ENCODE results near the gene DSTN.

DSTN gene

DNA sequence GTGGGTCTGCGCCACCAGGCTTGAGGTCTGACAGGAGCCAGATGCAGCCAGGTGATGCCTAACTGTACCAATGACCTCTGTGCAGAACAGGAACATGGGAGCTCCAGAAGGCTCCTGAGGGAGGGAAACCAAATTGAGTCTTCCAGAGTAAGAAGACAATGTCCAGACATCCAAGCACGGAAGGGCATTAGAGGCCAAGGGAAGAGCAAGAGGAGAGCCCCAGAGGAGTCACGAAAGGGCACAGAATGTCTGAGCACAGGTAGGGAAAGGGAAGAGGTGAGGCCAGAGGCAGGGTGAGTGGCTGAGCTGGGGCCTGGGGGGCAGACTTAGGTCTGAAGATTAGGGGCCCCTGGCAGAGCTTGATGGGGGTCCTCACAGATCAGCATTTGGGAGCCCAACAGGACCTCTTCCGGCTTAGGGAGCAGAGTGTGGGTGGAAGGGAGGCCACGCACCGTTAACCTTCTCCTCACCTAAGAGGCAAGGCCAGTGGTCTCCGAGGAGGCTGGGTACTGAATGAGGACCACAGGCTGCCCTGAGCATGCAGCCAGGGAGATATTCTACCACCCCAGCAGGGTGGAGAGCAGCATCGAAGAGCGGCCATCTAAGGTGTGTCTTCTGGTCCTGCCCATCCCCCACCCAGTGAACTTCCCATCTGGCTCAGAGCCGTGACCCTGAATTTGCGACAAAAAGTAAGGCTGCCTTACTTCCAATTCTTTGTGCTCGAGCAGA is 70.4 kb downstream of the DSTN start:
- DNase-seq: no peak

DNA sequence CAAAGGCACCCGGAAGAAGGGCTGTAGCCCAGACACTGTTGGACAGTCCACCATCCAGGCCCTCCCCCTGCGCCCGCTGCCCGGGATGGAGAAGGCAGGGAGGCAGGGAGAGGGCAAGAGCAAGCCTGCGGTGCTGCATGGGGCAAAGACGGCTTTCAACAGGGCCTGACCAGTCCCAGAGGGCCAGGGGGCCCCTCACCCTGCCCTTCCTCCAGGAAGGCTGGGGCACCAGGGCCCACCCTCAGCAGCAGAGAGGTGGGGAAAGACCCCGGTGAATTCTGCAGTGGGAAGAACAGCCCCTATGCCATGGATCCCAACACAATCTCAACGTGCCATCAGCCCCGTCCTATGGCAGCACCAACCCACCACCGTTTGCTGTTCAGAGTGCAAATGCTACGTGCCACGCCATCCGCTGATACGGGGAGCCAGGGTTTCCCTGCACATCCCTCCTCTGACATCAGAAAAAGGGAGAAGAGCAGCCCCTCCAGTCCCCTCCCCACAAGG is 71.1 kb downstream of the DSTN start:
- no peak for DNase-seq

DNA sequence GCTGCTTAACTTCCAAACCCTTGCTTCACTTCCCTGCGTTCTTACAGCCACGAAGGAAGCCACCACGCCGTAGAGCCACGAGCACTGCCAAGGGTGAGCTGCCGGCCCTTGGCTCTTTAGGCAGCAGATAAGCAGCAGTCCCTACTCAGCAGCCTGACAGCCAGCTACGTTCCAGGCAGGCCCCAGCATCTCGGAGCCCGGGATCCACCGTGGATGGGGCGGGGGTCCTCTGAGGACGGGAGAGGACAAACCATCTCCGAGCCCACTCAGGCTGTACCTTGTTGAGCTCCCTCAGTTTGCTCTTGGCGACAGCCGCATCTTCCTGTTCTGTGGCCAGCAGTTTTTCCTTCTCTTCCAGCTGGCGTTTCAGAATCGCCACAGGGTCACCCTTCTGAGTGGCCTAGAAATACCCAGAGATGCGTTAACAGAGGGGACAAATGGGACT is 71.7 kb downstream of the DSTN start:
- DNase-seq: no peak

DNA sequence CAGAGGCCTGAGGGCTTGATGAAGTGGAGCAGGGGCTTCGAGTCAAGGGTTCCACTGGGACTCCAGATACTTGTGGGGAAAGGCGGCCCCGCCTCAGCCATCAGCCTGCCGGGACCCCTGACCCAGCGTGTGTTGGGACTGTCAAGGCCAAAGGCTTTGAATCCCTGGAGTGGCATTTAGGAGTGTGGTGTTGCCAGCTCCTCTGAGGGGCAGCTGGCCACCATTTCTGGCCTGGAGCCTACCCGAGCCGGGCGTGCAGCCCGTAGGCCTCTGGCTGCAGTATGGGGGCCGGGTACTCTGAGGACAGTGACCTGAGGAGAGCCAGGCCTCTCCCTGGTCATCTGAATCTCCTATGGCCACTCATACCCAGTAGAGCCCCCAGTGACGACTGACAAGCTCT is 72.1 kb downstream of the DSTN start:
- no peak for DNase-seq

DNA sequence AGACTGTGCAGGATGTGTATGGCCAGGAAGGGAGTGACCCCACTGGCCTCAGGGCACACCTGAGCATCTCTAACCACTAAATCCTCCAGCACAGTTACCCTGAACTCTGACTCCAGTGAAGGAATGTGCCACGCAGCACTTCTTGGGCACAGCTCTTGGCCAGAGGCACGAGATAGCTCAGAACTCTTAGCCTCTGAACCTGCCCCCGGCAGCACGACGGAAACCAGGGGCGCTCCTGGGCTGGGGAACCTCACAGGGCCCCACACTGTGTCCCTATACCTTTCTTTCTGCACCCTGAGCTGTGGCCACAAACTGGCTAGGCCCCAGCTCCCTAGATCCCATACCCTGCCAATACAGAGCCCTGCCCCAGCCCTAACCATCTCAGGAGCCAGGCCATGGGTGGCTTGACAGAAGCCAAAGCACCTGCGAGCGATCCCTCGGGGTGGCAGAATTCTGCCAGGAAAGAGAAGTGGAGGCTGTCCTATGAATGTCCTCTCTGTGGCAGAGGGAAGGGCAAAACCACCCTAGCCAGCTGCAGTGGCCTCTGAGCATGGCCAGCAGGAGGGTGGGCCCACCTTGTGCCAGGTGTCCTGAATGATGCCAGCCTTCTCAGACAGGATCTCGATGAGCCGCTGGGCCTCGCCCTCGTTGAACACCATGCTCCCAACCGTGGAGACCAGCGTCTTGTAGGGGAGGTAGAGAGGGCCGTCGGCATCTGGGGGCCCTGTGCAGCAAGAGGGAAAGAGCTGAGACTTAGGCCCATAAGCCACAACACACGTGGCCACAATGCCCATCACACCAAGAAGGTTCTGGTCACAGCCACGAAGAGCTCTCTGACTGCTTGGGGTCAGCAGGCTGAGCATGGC is 72.8 kb downstream of the DSTN start:
- no peak for DNase-seq

DNA sequence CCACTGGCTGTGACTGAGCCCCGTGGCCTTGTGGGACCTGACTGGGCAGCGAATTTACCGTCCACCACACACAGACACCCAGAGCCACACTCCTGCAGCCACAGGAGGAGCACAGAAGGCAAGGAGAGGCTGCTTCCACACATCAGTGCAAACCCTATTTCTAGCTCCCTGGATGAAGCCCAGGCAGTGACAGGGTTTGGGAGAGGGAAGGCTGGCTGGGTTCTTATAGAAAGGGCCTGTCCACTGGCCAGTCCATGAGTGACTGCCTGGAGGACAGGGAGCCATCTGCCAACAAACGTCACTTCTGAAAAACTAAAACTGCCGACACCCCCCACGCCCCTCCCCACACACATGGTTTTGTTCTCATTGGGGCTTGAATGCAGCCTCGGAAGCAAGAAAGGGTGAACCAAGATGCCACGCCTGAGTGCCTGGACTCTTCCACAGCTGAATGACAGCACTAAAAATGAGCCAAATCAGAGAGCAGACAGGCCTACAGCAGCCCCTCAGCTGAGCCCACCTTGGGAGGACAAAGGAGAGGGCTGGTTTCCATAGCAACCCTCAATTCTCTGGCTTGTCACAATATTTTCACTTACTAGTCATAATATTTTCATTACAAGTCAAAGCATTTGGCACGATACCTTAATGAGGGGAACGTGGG is 73.8 kb downstream of the DSTN start:
- DNase-seq: no peak

DNA sequence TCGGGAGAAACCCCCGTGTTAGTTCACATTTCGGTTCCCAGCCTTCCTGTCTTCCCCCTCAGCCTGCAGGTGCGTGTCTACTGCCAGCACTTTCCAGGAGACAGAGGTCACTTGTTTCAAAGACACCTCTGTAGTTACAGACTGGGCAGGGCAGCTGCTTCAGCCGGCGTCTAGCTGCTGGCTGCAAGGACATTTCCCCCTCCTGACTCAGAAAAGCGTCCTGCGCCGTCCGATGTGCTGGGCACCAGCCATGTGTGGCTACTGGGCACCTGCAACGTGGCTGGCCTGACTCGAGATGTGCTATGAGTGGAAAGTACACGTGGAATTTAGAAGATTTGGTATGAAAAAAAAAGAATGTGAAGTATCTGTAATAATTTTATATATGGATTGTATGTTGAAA is 74.6 kb downstream of the DSTN start:
- DNase-seq: no peak

DNA sequence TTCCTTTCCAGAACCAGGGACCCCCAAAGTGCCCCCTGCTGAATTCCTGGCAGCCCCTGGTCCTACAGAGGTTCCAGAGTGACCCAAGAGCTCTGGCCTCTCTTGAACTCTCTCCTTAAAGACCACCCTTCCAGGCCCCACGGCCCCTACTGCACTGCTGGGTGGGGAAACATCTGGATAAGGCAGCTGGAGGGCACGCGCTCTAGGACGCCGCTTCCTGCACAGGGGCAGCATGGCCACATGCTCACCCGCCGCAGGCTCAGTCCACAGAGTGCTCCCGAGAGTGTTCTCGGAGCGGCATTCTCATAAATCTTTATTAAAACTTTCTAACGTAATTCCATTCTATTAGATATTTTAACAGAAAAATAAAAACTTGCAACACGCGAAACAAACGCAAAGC is 75.1 kb downstream of the DSTN start:
- no peak for DNase-seq

DNA sequence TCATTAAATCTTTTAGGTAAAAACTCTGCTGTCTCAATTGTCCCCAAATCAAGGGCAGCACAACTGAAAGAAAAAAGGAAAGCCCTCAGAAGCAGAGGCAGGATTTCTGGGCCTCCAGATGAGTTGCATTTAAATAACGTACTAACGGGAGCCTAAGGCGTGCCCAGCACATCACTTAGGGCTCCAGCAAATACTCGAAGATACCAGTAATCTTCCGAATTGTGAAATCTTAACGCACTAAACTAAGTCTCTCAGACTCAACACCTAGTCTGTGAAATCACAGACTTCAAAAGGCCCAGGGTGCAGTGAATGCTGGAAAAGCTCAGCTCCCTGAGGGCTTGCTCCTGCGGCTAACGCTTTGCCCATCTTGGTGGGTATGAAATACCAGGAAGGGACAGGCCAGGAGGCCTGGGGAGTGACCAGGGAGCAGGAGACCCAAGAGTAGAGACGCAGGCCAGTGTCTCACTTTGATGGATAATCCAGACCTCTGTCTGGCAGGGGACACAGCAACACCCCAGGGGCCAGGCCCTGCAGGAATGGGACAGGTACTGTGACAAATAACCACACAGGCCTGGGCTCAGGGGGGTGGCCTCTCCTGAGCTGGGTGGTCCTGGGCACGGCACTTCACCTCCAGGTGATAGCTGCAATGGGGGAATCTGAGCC is 75.8 kb downstream of the DSTN start:
- no peak for DNase-seq

DNA sequence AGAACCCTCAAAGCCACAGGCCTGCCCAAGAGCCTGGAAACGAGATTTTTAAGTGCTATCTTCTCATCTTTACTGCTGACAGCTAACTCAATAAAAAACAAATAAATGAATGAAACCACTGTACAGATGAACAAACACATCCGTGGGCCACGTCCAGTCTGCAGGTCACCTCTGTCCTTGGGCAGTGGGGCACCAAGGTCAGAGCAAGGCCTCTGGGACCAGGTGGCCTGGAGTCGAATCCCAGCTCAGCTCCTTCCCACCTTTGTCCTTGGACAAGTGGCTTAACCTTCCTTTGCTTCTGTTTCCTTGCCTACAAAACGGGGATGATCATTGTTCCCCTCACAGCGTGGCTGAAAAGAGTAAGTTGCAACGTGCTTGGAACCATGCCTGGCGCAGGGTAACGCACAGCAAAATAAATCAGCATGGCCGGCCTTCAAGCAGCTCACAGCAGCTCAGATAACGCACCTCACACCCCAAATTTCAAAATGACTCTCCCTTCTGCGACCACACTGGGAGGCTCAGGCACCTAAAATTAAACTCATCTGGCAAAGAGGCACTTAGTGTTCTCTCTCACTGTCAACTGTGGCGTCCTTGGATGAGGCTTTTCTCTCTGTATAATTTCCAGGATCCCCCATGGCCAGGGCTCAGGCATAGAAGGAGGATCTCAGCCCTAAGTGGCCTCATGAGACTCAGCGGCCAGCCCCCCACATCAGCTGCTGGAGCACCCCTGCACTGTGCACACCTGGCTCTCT is 76.5 kb downstream of the DSTN start:
- no peak for DNase-seq

DNA sequence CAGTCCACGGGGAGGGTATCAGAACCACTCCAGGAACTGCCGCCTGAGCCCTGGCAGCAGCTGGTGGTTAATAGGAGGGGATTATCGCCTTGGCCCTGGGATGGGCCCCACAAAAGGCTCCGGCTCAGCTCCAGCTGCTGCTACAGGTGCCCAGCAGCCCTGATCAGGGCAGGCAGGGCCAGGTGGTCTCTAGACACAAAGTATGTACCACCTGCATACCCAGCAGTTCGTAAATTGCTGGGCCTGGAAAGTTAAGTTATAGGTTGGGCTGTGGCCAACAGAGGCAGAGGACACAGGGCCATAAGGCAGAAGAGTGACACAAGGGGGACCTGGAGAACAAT is 77.1 kb downstream of the DSTN start:
- DNase-seq: peak; percentile 73

DNA sequence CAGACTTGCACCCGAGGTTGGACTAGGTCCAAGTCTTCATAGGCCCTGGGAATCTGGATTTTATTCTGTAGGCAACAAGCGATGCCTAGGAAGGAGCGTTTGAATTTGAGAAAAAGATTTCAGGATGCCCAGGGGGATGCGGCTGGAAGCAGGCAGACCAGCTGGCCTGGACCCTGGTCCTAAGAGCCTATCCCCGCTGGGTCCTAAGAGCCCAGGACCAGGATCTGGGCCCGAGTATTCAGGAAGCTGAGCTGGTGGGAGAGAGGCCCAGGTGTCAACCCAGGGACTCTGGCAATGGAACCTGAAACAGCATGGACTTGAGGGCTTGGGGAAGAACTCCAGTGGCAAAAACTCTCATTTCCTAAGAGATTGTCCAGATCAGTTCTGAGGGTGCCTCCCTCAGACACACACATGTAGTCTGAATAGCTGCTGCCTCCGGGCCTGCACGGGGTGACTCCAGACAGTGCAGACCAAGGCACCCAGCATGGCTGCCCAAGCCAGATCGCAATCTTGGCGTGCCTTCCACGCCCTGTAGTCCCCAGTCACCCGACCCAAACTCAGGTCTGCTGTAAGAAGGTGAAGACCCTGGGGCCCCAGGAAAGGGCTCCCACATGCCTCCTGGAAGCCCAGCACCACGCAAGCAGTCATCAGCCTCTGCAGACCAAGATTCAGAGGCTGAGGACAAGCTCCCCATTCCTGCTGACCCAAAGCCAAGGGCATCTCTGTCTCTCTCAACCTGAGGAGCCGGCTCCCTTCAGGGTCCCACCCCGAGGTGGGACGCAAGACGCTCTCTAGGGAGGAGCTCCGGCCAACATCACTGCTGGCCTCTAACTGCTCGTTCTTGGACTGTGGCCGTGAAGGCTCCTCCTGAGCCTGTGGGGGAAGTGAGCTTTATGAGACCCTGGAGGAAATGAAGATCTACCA is 77.8 kb downstream of the DSTN start:
- DNase-seq: no peak

DNA sequence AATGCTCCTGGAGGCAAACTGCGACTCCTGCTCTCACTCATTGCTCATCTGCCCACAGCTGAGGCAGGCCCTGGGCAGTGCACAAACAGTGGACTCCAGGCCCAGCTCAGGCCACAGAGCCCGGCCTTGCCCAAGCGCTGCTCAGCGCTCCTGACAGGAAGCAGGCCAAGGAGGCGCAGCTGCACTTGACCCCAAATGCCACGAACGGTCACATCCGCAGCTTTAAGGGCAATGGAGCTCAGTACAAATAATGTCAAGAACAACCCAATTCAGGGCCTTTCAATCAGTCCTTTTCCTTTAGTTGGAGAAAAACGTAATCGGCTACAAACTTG is 78.4 kb downstream of the DSTN start:
- DNase-seq: no peak

DNA sequence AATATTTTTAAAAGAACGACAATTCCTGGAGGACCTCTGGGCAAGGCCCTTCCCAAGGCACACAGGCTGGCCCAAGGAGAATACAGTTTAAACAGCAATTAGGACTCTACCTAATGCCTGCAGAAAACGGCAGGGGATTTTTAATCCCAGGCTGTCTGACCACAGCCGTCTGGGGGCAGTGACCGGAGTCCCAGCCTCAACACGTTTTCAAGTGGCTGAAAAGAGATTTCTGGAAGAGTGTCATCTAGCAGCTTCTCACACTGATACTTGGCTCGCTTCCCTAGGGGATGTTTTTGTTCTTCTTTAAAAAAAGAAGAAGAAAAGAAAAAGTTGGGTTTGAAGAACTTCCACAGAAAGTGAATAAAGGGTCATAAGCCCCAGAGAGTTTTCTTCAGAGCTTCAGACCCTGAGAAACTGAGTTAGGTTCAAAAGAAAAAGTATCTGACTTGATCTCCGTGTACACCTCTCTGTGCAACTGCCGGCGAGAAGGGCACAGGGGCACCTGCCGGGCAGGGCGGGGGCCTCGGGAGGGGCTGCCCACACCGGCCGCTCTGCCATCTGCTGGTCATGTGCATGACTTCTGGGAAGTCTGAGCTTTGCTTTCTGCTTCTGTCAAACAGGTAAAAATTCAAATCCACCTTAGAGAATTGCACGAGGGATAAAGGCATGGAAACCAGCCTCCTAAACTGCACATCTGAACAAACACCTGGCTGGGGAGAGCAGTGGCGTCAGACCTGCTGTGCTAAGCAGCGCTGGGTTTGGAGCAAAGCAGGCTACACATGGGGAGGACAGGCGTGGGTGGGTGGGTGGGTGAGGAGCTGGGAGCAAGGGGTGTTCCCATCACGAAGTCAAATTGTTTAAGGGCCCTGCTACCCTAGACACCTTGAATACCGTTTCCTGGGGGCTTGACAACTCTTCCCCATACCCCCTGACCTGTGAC is 79.2 kb downstream of the DSTN start:
- peak; percentile 91 for DNase-seq

DNA sequence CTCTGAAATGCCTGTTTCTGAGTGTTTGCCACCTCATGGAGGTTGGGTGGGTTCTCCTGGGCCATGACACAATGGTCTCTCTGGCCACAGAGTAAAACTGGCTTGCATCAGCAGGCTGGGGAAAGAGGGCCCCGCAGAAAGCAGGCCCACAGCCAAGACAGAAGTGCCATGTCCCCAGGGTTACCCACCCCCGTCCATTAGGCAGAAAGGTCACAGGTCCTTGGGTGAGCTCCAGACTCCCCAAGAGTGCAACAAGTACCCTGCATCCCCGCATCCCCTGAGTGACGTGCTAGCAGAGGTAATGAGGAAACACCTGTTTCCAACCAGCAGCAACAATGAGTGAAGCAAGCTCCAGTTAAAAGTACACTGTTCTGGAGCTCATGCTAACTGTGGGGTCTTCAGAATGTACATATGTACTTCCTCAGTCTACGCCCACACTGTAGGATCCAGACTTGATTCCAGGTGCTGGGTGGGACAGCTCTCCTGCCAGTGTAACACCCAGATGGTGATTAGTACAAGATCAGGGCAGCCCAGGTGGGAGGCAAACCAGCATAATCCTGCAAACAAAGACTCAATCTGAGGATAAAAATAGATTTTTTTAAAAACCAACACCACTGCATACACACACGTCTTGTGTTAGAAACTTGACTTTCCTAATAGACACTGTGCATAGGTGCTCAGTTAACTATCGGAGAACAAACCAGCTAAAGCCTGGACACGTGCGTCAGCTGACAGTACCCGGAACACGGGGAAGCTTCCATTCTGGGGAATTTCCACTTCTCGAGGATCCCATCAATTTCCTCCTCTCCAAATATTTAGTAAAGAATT is 80.6 kb downstream of the DSTN start:
- DNase-seq: no peak

DNA sequence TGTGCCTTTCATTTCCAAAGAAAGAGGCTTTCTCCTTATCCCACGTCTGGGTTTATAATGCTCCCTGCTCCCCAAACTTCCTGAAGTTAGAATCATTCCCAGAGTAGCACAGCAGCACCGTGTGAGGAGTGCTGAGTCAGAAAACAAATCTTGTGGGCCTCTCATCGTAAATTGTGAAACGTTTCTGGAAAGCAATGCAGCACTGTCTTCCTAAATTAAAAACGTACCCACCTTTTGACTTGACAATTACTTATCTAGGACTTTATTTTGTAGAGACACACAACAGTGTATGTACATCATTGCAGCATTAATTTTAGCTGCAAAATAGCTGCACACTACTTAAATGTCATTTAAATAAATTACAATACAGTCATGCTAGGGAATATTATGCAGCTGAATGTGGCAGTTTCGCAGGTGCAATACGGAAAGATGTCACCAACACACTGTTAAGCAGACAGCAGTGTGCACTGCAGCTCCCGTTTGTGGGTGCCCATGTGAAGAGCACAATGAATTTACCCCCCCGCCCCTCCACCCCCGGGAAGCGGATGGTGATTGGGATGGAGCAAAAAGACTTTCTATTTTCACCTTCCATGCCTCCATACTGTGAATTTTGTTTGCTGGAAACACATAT is 81.4 kb downstream of the DSTN start:
- no peak for DNase-seq

DNA sequence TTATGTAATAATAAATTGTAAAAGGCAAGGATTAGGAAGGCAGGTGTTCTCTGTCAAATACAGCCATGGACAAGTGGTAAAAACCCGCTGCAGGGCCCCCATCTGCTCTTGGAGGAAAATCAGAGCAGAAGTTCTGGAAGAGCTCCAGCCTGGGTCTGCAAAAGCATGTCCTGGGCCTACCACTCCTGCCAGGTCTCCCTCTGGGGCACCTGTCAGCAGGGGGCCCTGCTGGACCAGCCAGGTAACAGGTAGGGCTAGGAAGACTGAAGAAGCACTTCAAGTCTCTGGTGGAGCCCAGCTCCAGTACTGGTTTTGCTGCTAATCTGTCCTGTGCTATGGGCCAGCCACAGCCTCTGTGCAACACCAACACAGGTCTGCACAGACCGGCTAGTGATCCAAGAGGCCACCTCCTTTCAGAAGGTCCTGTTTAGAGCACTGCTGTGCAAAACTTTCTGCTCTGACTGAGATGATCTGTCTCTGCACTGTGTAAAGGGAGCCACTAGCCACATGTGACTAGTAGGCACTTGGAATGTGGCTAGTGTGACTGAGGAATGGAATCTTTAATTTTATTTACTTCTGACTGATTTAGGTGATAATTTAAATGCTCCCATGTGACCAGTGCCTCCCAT is 82.0 kb downstream of the DSTN start:
- DNase-seq: peak; percentile 58

DNA sequence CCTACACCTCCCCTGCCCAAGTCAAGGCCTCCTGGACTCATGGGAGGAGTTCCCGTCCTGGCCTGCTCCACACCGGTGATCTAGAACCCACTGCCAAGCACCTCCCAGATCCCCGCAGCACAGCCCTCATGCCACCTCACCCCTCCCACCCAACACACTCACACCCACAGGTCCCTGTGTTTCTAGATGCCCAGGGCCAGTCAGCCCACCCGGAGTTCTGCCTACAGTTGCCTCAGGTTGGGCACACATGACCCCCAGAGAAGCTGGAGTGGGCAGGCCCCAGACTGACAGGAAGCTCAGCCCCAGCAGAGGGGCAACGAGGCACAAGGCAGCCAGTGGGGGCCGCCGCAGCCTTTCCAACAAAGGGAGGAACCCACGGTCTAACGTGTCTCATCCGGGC is 82.5 kb downstream of the DSTN start:
- DNase-seq: no peak
